HG03280 (cell line): ENCODE measurements around the gene CPT2.

Source experiments
- ATAC-seq: cut with Tn5 transposase; IDR thresholded peaks from one replicate; pipeline ENCODE4 v1.9.1; 2021; ENCODE audit warnings: mild to moderate bottlenecking, moderate library complexity; ENCODE audit not compliant: unreplicated experiment

CPT2 gene

DNA sequence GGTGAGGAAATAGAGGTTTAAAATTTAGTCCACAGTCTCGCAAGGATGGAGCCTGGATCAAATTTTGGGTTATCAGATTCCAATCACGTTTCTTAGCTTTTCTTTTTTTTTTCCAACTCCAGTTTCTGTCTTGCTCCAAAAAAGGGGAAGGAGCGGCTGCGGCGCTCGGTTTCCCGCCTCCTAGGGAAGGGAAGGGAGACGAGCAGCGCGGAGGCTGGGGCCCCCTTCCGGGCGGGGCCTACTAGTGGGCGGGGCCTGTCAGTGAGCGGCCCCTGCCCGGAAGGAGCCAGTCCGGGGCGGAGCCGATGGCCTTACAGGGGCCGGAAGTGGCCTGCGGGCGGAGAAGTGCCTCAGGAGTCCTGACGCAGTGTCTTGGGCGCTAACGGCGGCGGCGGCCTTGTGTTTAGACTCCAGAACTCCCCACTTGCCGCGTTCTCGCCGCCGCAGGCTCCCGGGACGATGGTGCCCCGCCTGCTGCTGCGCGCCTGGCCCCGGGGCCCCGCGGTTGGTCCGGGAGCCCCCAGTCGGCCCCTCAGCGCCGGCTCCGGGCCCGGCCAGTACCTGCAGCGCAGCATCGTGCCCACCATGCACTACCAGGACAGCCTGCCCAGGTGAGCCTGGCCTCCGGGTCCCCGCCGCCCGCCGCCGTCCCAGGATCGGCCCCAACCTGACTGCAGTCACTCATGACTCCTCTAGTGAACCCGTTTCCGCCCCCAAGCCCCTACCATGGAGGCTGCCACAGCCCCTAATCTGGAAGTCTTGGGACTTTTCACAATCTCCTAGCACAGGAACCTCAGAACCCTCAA lies at the start of gene CPT2:
CPT2 (plus strand) TSS at position 340 of the 806 bp plus-strand sequence; CDS start at position 460, 120 bp downstream.
- ATAC-seq = peak; percentile 100

DNA sequence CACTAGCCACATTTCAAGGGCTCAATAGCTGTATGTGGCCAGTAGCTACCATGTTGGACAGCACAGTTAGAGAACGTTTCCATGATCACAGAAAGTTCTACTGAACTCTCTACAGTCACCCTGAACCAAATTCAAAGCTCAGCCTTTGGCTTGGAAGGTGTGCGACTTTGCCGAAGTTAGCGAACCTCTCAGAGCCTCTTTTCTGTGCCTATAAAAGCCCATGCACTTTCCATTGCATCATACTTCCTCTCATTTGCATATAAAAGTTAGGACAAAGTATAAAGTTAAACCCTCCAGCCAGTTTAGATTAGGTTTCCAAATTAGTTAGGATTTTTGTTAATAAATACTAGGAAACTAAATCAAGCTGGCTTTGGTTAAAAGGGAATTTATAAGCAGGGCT lies 49.5 kb upstream of the CPT2 start:
- ATAC-seq = no peak

DNA sequence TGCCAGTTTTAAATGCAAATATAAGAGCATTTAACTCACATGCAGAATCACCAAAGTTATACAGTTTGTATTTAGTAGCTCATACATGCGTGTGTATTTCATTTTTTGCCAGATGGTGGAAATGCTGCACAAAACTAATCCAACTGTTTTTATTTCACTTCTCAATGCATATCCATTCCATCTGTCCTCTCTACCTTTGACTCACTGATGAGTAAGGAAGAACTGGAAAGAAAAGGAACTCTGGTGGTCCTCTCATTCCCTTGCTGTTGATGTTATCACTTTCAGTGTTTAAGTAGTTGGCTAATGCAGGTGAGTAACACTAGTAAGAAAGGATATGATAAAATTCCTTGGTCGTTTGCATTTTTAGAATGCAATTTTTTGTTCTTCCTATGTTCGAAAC lies 48.5 kb upstream of the CPT2 start:
- ATAC-seq = no peak

DNA sequence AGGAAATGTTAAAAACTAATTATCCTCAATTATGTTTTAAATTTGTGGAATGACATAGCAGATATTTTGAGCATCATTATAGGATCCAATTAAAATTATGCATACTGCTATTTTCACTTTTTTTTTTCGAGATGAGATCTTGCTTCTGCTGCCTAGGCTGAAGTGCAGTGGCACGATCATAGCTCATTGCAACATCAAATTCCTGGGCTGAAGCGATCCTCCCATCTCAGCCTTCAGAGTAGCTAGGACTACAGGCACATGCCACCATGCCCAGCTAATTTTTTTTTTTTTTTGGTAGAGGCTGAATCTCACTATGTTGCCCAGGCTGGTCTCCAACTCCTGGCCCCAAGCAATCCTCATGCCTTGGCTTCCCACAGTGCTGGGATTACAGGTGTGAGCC lies 42.9 kb upstream of the CPT2 start:
- ATAC-seq = no peak

DNA sequence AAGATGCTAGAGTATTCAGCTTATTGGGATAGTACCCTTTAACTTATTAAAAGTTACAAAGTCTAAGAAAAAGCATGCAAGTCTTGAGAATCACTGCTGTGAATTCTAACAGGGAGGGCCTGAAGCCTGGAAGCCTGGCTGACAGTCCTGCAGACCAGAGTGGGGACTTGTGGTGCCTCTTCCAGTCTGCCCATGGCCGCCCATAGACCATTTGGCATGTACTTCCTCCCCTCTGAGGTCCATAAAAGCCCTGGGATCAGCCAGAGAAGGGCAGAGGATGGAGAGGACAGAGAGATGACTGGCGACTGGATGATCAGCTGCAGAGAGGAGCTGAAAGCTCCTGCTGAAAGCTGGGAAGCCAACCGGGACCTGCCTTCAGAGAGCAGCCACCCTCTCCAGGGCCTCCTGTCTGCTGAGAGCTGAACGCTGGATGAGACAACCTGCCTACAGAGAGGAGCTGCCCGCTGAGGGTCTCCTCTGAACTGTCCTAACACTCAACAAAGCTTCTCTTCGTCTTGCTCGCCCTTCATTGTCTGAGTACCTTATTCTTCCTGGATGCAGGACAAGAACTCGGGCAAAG lies 41.7 kb upstream of the CPT2 start:
- ATAC-seq = no peak

DNA sequence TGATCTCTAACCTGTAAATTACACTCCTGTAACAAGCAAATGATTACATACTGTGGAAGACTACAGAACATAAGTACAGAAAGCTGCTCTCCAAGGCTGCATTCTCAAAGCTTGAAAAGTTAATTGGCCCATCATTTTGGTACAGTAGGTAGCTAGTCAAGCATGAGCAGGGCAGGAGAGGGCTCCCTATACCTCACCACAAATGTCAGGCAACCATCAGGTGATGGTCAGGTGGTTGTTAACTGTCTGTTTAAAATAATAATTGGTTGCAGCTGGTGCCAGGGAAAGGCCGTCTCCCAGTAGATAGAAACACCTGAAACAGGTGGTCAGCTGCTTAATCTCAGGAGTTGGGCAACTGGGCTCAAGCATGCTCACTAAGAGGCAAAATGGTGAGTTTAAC lies 41.1 kb upstream of the CPT2 start:
- no peak for ATAC-seq

DNA sequence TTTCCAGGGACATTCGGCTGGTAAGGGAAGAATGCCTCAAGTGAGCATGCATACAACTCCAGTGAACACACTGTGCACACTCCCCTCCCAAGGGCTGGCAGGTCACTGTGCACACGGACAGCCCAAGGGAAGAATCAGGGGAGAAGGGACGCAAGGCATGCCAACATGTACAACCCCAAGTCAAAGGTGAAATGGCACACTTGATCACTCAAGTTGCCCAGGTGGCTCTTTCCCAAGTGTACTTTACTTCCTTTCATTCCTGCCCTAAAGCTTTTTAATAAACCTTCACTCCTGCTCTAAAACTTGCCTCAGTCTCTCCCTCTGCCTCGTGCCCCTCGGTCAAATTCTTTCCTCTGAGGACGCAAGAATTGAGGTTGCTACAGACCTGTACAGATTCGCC lies 40.7 kb upstream of the CPT2 start:
- no peak for ATAC-seq

DNA sequence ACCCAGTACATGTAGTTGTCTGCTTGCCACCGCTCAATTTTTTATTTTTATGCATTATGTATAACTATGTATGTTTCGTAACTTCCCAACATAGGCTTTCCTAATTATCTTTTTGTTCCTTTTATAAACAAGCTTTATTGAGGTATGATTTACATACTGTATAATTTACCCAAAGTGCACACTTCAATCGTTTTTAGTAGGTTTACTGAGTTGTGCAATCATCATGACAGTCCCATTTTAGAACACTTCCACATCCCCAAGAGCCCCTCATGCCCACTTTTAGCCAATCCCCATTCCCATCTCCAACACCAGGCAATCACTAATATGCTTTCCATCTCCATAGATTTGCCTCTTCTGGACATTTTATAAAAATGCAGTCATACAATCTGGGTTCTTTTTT lies 39.8 kb upstream of the CPT2 start:
- no peak for ATAC-seq

DNA sequence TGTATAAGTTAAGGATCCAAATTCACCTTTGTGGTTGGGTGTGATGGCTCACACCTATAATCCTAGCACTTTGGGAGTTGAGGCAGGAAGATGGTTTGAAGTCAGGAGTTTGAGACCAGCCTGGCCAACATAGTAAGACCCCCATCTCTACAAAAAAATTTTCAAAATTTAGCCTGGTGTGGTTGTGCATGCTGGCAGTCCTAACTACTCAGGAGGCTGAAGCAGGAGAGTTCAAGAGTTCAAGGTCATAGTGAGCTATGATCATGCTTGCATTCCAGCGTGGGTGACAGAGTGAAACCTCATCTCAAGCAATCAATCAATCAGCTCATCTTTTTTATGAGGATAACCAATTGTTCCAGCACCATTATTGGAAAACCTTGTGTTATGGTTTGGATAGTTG lies 37.7 kb upstream of the CPT2 start:
- ATAC-seq = no peak

DNA sequence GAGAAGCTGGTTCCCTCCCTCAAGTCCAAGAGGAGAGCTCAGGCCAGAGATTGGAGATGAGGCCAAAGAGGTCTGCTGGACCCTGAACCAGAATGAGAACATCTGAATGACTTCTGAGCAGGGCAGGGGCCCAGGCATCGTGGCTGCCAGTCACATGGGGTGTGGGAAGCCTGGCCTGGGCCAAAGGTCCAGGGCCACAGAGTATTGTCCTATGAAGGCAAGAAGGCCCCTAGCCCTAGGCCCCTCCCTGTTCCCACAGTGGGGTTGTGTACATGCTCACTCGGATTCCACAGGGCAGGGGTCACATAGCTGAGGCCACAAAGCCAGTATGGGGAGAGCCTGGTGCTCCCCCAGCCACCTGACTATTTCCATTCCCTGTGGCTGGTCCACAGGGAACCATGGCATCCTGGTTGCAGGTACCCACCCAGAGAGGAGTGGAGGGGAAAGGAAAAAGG lies 35.7 kb upstream of the CPT2 start:
- ATAC-seq = no peak

DNA sequence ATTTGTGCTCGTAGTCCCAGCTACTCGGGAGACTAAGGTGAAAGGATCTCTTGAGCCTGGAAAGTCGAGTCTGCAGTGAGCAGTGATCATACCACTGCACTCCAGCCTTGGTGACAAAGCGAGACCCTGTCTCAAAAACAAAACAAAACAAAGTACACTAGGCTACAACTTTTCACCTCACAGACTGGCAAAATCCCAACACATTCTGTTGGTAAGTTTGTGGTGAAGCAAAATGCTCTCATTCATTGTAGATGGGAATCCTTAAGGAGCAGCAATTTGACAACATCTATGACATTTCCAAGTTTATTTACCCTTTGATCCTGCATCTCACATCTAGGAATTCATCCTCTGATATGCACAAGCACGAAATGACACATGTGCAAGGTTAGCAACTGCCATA lies 34.0 kb upstream of the CPT2 start:
- no peak for ATAC-seq

DNA sequence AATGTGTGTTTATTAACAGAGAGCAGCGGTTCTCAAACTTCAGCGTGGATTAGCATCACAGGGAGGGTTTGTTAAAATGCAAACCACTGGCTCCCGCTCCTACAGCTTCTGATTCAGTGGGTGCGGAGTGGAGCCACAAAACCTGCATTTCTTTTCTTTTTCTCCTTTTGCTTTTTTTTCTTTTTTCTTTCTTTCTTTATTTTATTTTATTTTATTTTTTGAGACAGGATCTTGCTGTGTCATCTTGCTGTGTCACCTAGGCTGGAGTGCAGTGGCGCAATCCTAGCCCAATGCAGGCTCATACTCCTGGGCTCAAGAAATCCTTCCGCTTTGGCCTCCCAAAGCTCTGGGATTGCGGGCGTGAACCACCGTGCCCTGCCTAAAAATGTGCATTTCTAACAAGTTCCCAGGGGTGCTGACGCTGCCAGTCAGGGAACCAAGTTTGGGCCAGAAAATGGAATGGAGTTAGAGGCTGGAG lies 33.3 kb upstream of the CPT2 start:
- ATAC-seq = no peak

DNA sequence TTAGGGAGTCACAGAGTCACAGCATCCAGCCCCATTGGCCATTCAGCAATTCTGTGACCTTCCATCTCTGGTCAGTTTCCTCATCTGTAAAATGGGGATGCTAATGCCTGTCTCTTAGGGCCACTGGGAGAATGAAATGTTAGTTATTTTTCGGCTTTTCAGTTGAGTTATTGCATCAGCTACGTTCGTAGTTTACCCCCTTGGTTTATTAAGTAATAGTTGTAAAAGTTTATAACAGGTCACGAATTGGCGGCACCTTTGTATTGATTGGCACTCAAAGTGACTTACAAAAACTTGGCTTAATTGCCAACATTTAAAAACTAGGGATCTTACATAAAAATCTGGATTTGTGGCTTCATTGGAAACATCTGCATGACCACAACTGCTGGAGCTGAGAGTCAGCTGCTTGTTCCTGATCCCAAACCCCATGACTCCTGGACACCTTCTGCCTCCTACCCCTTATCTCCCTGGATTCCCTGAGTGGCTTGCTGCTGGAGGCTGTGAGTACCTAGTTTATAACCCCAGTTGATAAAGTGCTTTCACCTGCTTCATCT lies 31.1 kb upstream of the CPT2 start:
- ATAC-seq = no peak

DNA sequence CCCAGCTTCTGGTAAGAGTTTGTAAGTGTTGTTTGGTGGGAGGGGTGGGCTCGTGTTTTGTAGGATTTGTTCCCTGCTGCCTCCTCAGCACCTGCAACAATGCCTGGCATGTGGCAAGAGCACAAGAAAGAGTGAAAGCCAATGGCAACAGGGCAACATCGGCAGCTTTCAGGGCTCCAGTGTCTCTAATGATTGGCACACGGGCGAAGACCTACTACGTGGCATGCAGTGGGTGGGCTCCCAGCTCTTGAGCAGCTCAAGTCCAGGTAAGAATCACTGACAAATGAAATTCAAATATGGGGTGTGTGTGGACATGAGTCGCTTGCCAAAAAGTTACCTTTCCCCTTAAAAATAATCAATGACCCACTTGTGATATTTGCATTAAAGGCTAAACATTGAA lies 30.3 kb upstream of the CPT2 start:
- no peak for ATAC-seq

DNA sequence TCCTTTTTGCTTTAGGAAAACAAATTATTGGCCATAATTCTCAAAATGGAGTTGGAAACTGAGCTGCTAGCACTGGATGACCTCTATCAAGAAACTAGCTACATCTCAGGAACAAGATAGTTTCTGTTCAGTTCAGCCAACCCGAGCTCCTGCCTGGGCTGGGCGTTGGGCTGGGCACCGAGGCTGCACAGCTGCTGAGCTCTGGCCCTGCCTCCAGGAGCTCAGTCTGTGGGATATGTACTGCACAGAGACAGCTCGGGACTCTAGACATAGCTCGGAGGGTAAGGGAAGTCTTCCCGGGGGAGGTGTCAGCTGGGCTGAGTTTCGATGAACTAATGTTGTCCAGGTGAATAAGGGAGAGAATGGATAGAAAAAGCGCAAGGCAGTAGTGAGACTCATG lies 29.7 kb upstream of the CPT2 start:
- no peak for ATAC-seq

DNA sequence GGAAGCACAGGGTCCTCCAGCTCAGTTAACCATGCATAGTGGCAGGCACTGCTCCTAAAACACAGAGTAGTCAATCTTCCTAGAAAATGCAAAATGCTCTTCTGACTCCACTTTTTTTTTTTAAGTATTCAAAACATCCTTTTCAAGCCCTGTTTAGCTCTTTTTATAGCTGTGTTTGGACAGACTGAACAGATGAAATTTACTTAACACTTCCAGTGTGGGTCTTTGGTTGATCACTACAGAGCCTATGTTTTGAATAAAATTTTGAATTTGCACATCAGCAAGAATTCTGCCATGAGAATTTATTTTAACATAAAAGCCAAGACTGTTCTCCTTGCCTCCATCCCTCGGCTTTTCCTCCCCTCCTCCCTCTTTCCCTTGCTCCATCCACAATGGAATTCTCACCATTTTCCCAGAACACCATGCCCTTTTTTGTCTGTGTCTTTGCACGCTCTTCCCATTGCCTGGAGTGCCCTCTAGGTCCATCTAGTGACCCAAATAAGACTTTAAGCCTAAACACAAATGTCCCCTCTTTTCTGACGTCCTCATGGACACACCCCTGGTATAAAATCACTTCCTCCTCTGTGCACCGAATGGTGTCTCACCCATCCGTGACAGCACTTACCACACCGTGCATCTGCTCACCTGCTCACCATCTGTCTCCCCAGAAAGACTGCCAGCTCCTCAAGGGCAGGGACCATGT lies 24.0 kb upstream of the CPT2 start:
- ATAC-seq = no peak

DNA sequence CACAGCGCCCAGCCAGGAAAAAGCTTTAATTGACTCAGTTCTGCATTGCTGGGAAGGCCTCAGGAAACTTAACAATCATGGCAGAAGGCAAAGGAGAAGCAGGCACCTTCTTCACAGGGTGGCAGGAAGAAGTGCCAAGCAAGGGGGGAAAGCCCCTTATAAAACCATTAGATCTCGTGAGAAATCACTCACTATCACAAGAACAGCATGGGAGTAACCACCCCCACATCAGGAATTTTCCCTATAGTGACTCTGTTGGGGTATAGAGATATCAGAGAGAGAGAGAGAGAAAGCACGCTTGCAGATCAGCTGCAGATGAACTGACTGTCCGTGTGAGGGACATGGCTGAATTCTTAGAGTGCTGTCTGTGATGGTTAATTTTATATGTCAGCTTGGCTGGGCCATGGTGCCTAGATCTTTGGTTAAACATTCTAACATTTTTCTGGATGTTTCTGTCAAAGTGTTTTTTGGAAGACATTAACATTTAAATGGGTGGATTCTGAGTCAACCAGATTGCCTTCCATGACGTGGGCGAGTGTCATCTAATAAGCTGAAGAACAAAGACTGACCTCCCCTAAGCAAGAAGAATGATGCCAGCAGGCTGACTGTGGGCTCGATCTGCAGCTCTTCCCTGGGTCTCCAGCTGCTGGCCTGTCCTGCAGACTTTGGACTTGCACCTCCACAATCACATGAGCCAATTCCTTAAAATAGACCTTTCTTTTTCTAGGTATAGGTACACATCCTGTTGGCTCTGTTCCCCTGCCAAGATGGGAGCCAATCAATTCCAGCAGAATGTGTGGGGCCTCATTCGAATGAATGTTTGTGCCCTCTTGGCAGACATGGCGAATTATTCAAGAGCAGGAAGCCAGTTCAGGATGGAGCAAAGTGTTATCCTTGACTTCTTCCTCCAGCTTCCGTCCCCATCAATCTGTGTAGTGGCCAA lies 21.4 kb upstream of the CPT2 start:
- no peak for ATAC-seq

DNA sequence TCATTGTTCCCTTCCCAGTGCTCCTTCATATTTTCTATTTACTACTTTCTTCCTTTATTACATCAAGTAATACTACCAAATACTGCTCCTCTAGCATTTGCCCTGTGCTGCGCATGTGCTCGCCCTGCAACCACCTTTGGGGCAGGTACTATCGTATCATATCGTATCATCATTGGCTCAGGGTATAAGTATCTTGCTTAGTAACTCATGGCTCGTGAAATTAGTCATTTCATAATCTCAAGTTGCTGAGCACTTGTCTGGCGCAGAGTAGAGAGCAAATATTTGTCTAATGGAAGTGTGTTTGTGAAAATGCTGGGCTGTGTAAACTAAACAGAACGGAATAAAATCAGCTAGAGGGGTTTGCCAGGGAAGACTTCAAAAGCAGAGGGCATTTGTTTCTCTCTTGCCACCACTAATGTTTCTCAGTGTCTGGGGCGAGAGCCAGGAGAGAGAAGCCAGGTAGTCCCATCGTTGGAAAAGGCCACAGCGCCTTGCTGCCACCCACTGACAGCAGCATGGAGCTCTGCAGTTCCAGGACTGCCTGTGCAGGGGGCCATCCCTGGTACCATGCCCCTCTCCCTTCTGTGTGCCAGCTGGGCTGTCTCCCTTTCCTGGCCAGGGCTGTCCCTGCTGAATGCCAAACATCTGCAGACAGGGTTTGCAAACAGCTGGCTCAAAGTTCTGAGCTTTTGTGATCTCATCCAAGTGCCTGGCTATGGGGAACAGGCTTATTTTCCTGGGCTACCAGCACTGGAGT lies 20.0 kb upstream of the CPT2 start:
- ATAC-seq = no peak

DNA sequence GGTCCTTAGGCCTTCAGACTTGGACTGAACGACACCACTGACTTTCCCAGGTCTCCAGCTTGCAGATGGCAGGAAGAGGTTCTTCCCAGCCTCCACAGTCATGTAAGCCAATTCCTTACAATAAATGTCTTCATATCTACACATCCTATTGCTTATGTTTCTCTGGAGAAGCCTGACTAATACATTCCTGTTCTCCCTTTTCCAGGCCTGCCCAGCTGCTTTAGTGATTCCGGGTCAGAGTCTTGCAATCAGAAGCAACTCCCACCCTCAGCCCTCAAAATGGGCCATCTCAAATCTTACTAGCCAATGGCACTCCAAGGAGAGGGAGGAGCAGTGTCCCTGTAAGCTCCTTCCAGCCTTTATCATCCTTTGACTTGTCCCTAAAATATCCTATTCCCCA lies 16.4 kb upstream of the CPT2 start:
- no peak for ATAC-seq

DNA sequence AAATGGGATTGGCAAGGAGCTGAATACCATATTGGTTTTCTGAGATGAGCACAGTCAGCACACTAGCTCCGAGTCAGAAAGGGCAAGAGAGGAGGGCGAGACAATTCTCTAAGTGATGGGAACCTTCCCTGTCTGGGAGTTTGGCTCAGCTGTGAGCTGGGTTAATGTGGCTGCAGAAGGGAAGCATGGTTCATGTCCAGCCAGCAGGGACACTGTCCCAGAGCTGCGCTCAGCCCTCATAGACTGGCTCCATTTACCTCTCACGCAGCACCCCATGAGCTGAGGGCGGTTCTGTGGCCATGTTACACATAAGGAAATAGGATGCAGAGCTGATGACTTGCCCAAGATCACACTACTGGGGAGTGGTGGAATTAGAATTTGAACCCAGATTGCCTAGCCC lies 15.7 kb upstream of the CPT2 start:
- ATAC-seq = no peak
